ENCODE results near the gene DLEC1.

DLEC1 gene

GRCh38 chr3:38139652-38140051, 100.6 kb downstream of the DLEC1 start:
- Histone ChIP-seq H2BK5ac (ENCODE audit: low read length) (no peak overlapping the region), H3K56ac (ENCODE audit: low read length) (peak overlapping the region; percentile 97), H3K4me3 (ENCODE audit: low read length) (no peak overlapping the region), H4K8ac (ENCODE audit: low read depth, low read length) (no peak overlapping the region), H3K4me2 (ENCODE audit: low read length) (peak overlapping the region; percentile 86), H3K4me1 (ENCODE audit: control insufficient read depth, low read depth, low read length) (peaks cover 8% of the 10 kb centered on the region), H3K79me2 (ENCODE audit: control insufficient read depth, insufficient read depth, low read length) (peaks cover 7% of the 10 kb centered on the region), H3K9ac (ENCODE audit: low read length) (peak overlapping the region; percentile 93), H3K79me1 (ENCODE audit: low read length) (peaks cover 7% of the 10 kb centered on the region), H3K18ac (ENCODE audit: low read length) (no peak overlapping the region), H2BK15ac (replicated peaks; ENCODE audit: low read depth) (no peak overlapping the region), H4K5ac (ENCODE audit: low read length) (no peak overlapping the region), H2BK120ac (ENCODE audit: low read depth, low read length) (no peak overlapping the region), H3K4ac (ENCODE audit: low read depth, low read length) (no peak overlapping the region), H3K27me3 (ENCODE audit: insufficient read depth, low read length, poor library complexity) (no peaks in the 10 kb centered on the region), H2AK5ac (ENCODE audit: low read length) (peak overlapping the region; percentile 48), H3K36me3 (ENCODE audit: control insufficient read depth, insufficient read depth, low read length) (no peaks in the 10 kb centered on the region), H3K27ac (ENCODE audit: low read depth, low read length) (no peak overlapping the region), H3K23ac (ENCODE audit: low read length) (no peak overlapping the region)
- WGBS (ENCODE audit: extremely low coverage, insufficient coverage, low lambda C conversion rate): no CpG with 5 or more reads among the region's 7 CpGs
- no peak for DNase-seq

GRCh38 chr3:38140326-38141172, 101.5 kb downstream of the DLEC1 start:
- Histone ChIP-seq H3K4me3 (ENCODE audit: low read length) (no peak overlapping the region), H3K4me1 (ENCODE audit: control insufficient read depth, low read depth, low read length) (peaks cover 8% of the 10 kb centered on the region)

DNA sequence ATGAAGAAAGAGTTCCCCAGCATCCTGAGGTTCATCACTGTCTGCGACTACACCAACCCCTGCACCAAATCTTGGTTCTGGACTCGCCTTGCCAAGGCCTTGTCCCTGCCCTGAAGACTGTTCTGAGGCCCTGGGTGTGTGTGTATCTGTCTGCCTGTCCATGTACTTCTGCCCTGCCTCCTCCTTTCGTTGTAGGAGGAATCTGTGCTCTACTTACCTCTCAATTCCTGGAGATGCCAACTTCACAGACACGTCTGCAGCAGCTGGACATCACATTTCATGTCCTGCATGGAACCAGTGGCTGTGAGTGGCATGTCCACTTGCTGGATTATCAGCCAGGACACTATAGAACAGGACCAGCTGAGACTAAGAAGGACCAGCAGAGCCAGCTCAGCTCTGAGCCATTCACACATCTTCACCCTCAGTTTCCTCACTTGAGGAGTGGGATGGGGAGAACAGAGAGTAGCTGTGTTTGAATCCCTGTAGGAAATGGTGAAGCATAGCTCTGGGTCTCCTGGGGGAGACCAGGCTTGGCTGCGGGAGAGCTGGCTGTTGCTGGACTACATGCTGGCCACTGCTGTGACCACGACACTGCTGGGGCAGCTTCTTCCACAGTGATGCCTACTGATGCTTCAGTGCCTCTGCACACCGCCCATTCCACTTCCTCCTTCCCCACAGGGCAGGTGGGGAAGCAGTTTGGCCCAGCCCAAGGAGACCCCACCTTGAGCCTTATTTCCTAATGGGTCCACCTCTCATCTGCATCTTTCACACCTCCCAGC, 102.4 kb downstream of the DLEC1 start:
- no peak overlapping the region for H3K18ac ChIP-seq (ENCODE audit: low read length)
- WGBS (ENCODE audit: extremely low coverage, insufficient coverage, low lambda C conversion rate): no CpG with 5 or more reads among the region's 7 CpGs
- no peak overlapping the region for H2BK15ac ChIP-seq (replicated peaks; ENCODE audit: low read depth)
- no peak overlapping the region for H3K4me3 ChIP-seq (ENCODE audit: low read length)
- no peak for DNase-seq
- H4K8ac ChIP-seq (ENCODE audit: low read depth, low read length): no peak overlapping the region
- no peak overlapping the region for H3K56ac ChIP-seq (ENCODE audit: low read length)
- H2BK120ac ChIP-seq (ENCODE audit: low read depth, low read length): no peak overlapping the region
- no peak overlapping the region for H2AK5ac ChIP-seq (ENCODE audit: low read length)
- no peak overlapping the region for H4K5ac ChIP-seq (ENCODE audit: low read length)
- no peaks in the 10 kb centered on the region for H3K36me3 ChIP-seq (ENCODE audit: control insufficient read depth, insufficient read depth, low read length)
- no peak overlapping the region for H2BK5ac ChIP-seq (ENCODE audit: low read length)
- H3K4me2 ChIP-seq (ENCODE audit: low read length): no peak overlapping the region
- H3K27ac ChIP-seq (ENCODE audit: low read depth, low read length): no peak overlapping the region
- no peak overlapping the region for H3K4ac ChIP-seq (ENCODE audit: low read depth, low read length)
- H3K27me3 ChIP-seq (ENCODE audit: insufficient read depth, low read length, poor library complexity): no peaks in the 10 kb centered on the region
- no peak overlapping the region for H3K23ac ChIP-seq (ENCODE audit: low read length)
- peaks cover under 1% of the 10 kb centered on the region for H3K79me2 ChIP-seq (ENCODE audit: control insufficient read depth, insufficient read depth, low read length)
- H3K4me1 ChIP-seq (ENCODE audit: control insufficient read depth, low read depth, low read length): peaks cover 8% of the 10 kb centered on the region
- peaks cover 2% of the 10 kb centered on the region for H3K79me1 ChIP-seq (ENCODE audit: low read length)
- H3K9ac ChIP-seq (ENCODE audit: low read length): no peak overlapping the region

More at GRCh38 chr3:38140326-38141172, 101.5 kb downstream of the DLEC1 start:
- no peak overlapping the region for H3K27ac ChIP-seq (ENCODE audit: low read depth, low read length)
- H4K8ac ChIP-seq (ENCODE audit: low read depth, low read length): no peak overlapping the region
- no peak overlapping the region for H2BK15ac ChIP-seq (replicated peaks; ENCODE audit: low read depth)
- H2BK120ac ChIP-seq (ENCODE audit: low read depth, low read length): no peak overlapping the region
- peak; percentile 47 for DNase-seq
- peaks cover 5% of the 10 kb centered on the region for H3K79me1 ChIP-seq (ENCODE audit: low read length)
- H3K4me2 ChIP-seq (ENCODE audit: low read length): no peak overlapping the region
- no peak overlapping the region for H3K18ac ChIP-seq (ENCODE audit: low read length)
- H3K27me3 ChIP-seq (ENCODE audit: insufficient read depth, low read length, poor library complexity): no peaks in the 10 kb centered on the region
- no peak overlapping the region for H2AK5ac ChIP-seq (ENCODE audit: low read length)
- no CpG with 5 or more reads among the region's 13 CpGs for WGBS (ENCODE audit: extremely low coverage, insufficient coverage, low lambda C conversion rate)
- H4K5ac ChIP-seq (ENCODE audit: low read length): no peak overlapping the region
- no peak overlapping the region for H3K23ac ChIP-seq (ENCODE audit: low read length)
- H3K4ac ChIP-seq (ENCODE audit: low read depth, low read length): no peak overlapping the region
- H3K36me3 ChIP-seq (ENCODE audit: control insufficient read depth, insufficient read depth, low read length): no peaks in the 10 kb centered on the region
- peaks cover 7% of the 10 kb centered on the region for H3K79me2 ChIP-seq (ENCODE audit: control insufficient read depth, insufficient read depth, low read length)
- H3K9ac ChIP-seq (ENCODE audit: low read length): no peak overlapping the region
- H2BK5ac ChIP-seq (ENCODE audit: low read length): no peak overlapping the region
- H3K56ac ChIP-seq (ENCODE audit: low read length): peak overlapping the region; percentile 11

DNA sequence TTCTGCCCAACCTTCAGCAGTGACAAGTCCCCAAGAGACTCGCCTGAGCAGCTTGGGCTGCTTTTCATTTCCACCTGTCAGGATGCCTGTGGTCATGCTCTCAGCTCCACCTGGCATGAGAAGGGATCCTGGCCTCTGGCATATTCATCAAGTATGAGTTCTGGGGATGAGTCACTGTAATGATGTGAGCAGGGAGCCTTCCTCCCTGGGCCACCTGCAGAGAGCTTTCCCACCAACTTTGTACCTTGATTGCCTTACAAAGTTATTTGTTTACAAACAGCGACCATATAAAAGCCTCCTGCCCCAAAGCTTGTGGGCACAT, 102.9 kb downstream of the DLEC1 start:
- no peak overlapping the region for H3K56ac ChIP-seq (ENCODE audit: low read length)
- WGBS (ENCODE audit: extremely low coverage, insufficient coverage, low lambda C conversion rate): no CpG with 5 or more reads among the region's 2 CpGs
- H3K27ac ChIP-seq (ENCODE audit: low read depth, low read length): no peak overlapping the region
- no peak for DNase-seq
- no peaks in the 10 kb centered on the region for H3K36me3 ChIP-seq (ENCODE audit: control insufficient read depth, insufficient read depth, low read length)
- no peak overlapping the region for H2BK15ac ChIP-seq (replicated peaks; ENCODE audit: low read depth)
- H3K4me1 ChIP-seq (ENCODE audit: control insufficient read depth, low read depth, low read length): peaks cover 8% of the 10 kb centered on the region
- no peak overlapping the region for H2AK5ac ChIP-seq (ENCODE audit: low read length)
- H3K79me1 ChIP-seq (ENCODE audit: low read length): no peaks in the 10 kb centered on the region
- no peaks in the 10 kb centered on the region for H3K27me3 ChIP-seq (ENCODE audit: insufficient read depth, low read length, poor library complexity)
- H3K9ac ChIP-seq (ENCODE audit: low read length): no peak overlapping the region
- H3K4me3 ChIP-seq (ENCODE audit: low read length): no peak overlapping the region
- no peak overlapping the region for H3K23ac ChIP-seq (ENCODE audit: low read length)
- H3K79me2 ChIP-seq (ENCODE audit: control insufficient read depth, insufficient read depth, low read length): no peaks in the 10 kb centered on the region
- no peak overlapping the region for H4K5ac ChIP-seq (ENCODE audit: low read length)
- H3K4ac ChIP-seq (ENCODE audit: low read depth, low read length): no peak overlapping the region
- no peak overlapping the region for H3K4me2 ChIP-seq (ENCODE audit: low read length)
- no peak overlapping the region for H3K18ac ChIP-seq (ENCODE audit: low read length)
- H2BK5ac ChIP-seq (ENCODE audit: low read length): no peak overlapping the region
- H2BK120ac ChIP-seq (ENCODE audit: low read depth, low read length): no peak overlapping the region
- no peak overlapping the region for H4K8ac ChIP-seq (ENCODE audit: low read depth, low read length)

DNA sequence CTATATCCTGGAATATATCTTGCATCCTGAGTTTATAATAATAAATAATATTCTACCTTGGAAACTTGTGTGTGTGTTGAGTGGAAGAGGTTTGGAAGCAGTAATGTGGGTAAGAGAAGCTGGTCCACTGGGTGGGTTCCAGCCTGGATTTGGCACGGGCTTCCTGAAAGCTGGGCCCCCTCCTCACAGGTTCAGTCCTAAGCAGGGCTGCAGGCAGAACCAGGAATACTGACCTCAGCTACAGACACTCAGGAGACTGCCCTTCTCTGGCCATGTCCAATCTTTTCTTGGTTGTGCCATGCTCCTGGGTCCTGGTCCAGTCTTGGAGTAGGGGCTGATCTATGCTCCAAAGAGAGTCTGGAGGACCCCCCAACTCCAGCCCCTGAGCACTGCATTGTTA, 104.0 kb downstream of the DLEC1 start:
- no peak overlapping the region for H2BK15ac ChIP-seq (replicated peaks; ENCODE audit: low read depth)
- H3K27ac ChIP-seq (ENCODE audit: low read depth, low read length): no peak overlapping the region
- H3K79me2 ChIP-seq (ENCODE audit: control insufficient read depth, insufficient read depth, low read length): no peaks in the 10 kb centered on the region
- H2BK5ac ChIP-seq (ENCODE audit: low read length): no peak overlapping the region
- H3K4me3 ChIP-seq (ENCODE audit: low read length): no peak overlapping the region
- H3K4me2 ChIP-seq (ENCODE audit: low read length): no peak overlapping the region
- no CpG with 5 or more reads among the region's 1 CpG for WGBS (ENCODE audit: extremely low coverage, insufficient coverage, low lambda C conversion rate)
- no peak overlapping the region for H4K5ac ChIP-seq (ENCODE audit: low read length)
- H3K56ac ChIP-seq (ENCODE audit: low read length): no peak overlapping the region
- no peak overlapping the region for H3K23ac ChIP-seq (ENCODE audit: low read length)
- H3K4me1 ChIP-seq (ENCODE audit: control insufficient read depth, low read depth, low read length): peaks cover 4% of the 10 kb centered on the region
- no peak overlapping the region for H2AK5ac ChIP-seq (ENCODE audit: low read length)
- H3K9ac ChIP-seq (ENCODE audit: low read length): no peak overlapping the region
- no peak overlapping the region for H3K4ac ChIP-seq (ENCODE audit: low read depth, low read length)
- DNase-seq: no peak
- no peak overlapping the region for H4K8ac ChIP-seq (ENCODE audit: low read depth, low read length)
- no peaks in the 10 kb centered on the region for H3K79me1 ChIP-seq (ENCODE audit: low read length)
- H2BK120ac ChIP-seq (ENCODE audit: low read depth, low read length): no peak overlapping the region
- H3K27me3 ChIP-seq (ENCODE audit: insufficient read depth, low read length, poor library complexity): no peaks in the 10 kb centered on the region
- H3K18ac ChIP-seq (ENCODE audit: low read length): no peak overlapping the region
- no peaks in the 10 kb centered on the region for H3K36me3 ChIP-seq (ENCODE audit: control insufficient read depth, insufficient read depth, low read length)

Measured in mesendoderm (in vitro differentiated cells).